GM12892 (cell line): Measurements from ENCODE around the gene ATF1. TPM values are rescaled to one million over a fixed set of nuclear protein-coding genes. Genes with fewer than 3 reads are reported as not detected.

Experiments
- DNase-seq: peaks from one replicate; pipeline ENCODE4 v3.0.0; 2011; ENCODE audit not compliant: insufficient read length
- FAIRE-seq: peaks from 2 replicates; lab custom pipeline; 2011; peaks lifted over from hg19 to GRCh38; lab: Jason Lieb, UNC
- POLR2A ChIP-seq: IDR thresholded peaks from 2 replicates; pipeline ENCODE4 v1.6.1; 2011; ENCODE audit warnings: low read depth, low read length, control low read depth
- POLR2AphosphoS5 ChIP-seq: IDR thresholded peaks from 2 replicates; pipeline ENCODE4 v1.6.1; 2011; ENCODE audit warnings: low read depth, low read length, control low read depth
- TAF1 ChIP-seq: IDR thresholded peaks from 2 replicates; pipeline ENCODE4 v1.6.1; 2011; ENCODE audit warnings: low read depth, mild to moderate bottlenecking, control low read depth, low read length, borderline replicate concordance
- polyA plus RNA-seq: library from polyadenylated mRNA; unstranded; fragments of >200 nt; gene quantifications from one replicate; pipeline ENCODE4 v1.2.1, GENCODE V29; 2012; ENCODE audit warnings: missing spikeins, inconsistent platforms; ENCODE audit not compliant: missing spikeins

The ATF1 gene
- 34.3 TPM for polyA plus RNA-seq

DNA sequence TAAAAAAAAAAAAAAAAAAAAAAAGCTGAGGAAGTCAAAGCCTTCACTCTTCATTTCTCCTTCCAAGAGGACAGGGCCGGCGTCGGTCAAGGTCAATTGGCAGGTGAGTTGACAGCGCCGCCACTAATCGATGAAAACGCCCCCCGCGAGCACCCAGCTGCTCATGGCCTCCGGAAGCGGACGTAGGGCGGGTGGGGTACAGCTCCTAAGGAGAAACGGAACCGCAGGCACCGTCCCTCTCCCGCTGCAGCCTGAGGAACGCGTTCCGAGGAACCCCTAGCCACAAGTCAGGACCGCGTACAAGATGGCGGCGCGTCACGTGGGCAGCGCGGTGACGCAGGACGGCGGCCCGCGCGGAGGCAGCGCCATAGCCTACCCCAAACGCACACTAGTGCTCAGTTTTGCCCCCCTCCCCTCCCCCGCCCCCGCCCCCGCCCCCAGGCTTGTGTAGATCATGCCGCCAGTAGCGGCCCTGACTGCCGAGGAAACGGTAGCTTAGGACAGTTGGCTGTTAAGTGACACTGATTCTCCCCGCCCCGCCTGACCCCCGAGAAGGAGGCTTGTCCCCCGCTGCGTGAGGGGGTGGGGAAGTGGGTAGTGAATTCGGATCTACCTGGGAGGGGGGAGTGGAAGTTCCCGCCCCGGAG is at the start of gene ATF1:
ATF1 (plus strand) TSS at position 463 of the 647 bp plus-strand sequence. CDS start 16,045 bp downstream, outside the sequence.
- TF ChIP-seq TAF1 (peak; percentile 61; the same call in 1 of the 2 replicates), POLR2AphosphoS5 (peak; percentile 97), POLR2A (peak; percentile 97)
- FAIRE-seq (peak; percentile 89), DNase-seq (peak; percentile 87)

- DNase-seq = no peak
- TF ChIP-seq POLR2AphosphoS5 (no peak), POLR2A (no peak), TAF1 (no peak)
- no peak for FAIRE-seq
Measured at GRCh38 chr12:50715174-50715573, 48.7 kb upstream of the ATF1 start.

DNA sequence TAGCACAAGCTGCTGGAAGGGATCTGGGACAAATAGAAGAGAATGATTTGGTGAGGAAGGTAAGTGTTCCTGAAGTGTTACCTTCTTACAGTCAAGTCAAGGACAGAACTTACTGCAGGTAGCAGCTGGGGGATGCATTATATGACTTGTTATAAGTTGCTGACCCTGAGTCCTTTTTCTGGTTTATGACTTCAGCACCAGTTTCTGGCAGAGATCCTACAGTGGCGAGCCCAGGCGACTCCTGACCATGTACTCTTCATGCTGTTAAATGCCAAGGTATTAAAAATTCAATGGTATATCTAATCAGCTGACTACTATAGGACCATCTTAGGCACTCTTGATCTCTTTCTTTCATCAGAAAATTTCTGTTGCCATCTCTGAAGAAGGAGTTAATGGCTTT is 45.1 kb upstream of the ATF1 start:
- DNase-seq = no peak
- no peak for TF ChIP-seq POLR2A
- no peak for TF ChIP-seq POLR2AphosphoS5
- no peak for TF ChIP-seq TAF1
- no peak for FAIRE-seq

DNA sequence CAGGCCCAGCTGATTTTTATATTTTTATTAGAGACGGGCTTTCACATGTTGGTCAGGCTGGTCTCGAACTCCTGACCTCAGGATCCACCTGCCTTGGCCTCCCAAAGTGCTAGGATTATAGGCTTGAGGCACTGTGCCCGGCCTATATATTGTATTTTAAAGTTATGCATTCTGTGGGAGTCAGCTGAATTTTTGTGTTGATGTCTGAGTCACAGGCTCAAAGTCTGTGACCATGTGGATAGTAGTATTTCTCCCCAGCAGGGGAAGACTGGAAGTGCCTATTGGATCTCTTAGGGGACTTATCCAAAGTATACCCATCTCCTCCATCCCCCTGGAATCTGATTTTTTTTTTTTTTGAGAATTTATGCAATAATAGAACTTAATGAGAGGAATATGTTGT is 43.8 kb upstream of the ATF1 start:
- DNase-seq (no peak), FAIRE-seq (no peak)
- TF ChIP-seq TAF1 (no peak), POLR2A (no peak), POLR2AphosphoS5 (no peak)

DNA sequence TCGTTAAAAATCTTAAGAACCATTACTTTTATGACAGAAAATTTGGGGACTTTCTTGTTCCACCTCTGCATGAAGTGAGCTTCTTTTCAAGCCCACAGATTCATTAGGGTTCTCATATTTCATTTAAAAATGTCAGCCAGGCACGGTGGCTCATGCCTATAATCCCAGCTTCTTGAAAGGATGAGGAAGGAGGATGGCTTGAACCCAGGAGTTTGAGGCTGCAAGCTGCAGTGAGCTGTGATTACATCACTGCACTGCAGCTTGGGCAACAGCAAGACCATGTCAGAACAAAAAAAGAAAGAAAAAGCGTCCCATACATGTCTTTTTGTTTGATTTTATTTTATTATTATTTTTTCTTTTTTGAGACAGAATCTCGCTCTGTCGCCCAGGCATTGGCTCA is 43.4 kb upstream of the ATF1 start:
- FAIRE-seq = no peak
- no peak for DNase-seq
- TF ChIP-seq POLR2A (no peak), POLR2AphosphoS5 (no peak), TAF1 (no peak)

GRCh38 chr12:50723865-50724264 is 40.0 kb upstream of the ATF1 start:
- FAIRE-seq = no peak
- TF ChIP-seq TAF1 (no peak), POLR2A (no peak), POLR2AphosphoS5 (no peak)
- no peak for DNase-seq

GRCh38 chr12:50725011-50725942 is 38.6 kb upstream of the ATF1 start:
- FAIRE-seq (no peak), DNase-seq (no peak)
- TF ChIP-seq POLR2A (no peak), TAF1 (no peak), POLR2AphosphoS5 (no peak)

DNA sequence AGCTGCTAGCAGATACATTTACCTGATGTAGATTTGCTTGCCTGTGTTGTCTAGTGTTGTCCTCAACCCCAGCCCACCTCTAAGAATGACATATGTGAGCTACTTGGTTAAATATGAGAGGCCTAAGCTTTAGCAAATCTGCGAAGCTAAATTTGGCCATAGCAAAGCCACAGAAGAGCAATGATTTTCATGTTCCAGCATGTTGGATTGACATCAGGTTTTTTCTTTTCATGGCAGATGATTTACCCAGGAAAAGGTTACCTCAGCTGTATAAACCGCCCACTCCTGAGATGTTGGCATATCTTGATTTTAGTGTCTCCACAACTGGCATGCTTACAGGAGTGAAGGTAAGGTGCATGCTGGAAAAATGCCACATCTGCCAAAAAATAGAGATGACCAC is 36.4 kb upstream of the ATF1 start:
- DNase-seq (no peak), FAIRE-seq (no peak)
- no peak for TF ChIP-seq POLR2A
- no peak for TF ChIP-seq TAF1
- TF ChIP-seq POLR2AphosphoS5 = no peak

DNA sequence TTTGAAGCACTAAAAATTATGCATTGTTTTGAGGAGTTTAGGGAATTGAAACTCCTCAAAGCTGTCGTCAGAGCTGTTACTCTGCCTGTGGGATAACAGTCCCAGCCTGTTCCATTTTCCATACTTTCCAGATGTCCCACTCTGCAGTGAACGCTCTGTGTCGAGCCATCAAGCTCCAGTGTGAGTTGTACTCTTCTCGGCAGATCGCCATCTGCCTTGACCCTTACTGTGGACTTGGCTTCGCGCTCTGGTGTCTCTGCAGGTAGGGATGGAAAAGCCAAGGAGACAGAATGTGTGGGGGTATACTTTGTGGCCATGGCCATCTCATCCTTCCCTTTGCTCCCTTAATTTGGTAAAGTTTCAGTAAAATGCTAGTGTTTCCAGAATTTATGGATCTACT is 35.5 kb upstream of the ATF1 start:
- DNase-seq (no peak), FAIRE-seq (no peak)
- no peak for TF ChIP-seq POLR2AphosphoS5
- TF ChIP-seq POLR2A = no peak
- TF ChIP-seq TAF1 = no peak

GRCh38 chr12:50728841-50729240 is 35.1 kb upstream of the ATF1 start:
- FAIRE-seq = no peak
- DNase-seq = no peak
- TF ChIP-seq POLR2AphosphoS5 = no peak
- no peak for TF ChIP-seq TAF1
- TF ChIP-seq POLR2A = no peak

GRCh38 chr12:50732591-50732990 is 31.3 kb upstream of the ATF1 start:
- DNase-seq = no peak
- TF ChIP-seq TAF1 (no peak), POLR2AphosphoS5 (no peak), POLR2A (no peak)
- FAIRE-seq = no peak

- TF ChIP-seq TAF1 (no peak), POLR2A (no peak), POLR2AphosphoS5 (no peak)
- FAIRE-seq (no peak), DNase-seq (no peak)
Measured at GRCh38 chr12:50733706-50734105, 30.2 kb upstream of the ATF1 start.
